Prostate gland (tissue), 2 donors: ENCODE measurements around the gene GLRX5. TPM values are rescaled to one million over a fixed set of nuclear protein-coding genes. Genes with fewer than 3 reads are reported as not detected.

Experiments used
- DNase-seq: peaks from one replicate; pipeline ENCODE4 v3.0.0-alpha.2; 2019; ENCODE audit warnings: low spot score
- H3K27ac ChIP-seq, 2 donors: fragments of 200-600 bp; sonication (generic); 2 replicates each; pipeline ENCODE4 v1.5.1; 2017 to 2019
- H3K27me3 ChIP-seq: fragments of 200-600 bp; sonication (generic); replicated peaks from 2 replicates; pipeline ENCODE4 v1.5.1; 2019; ENCODE audit not compliant: insufficient read depth
- H3K36me3 ChIP-seq, 2 donors: fragments of 200-600 bp; sonication (generic); 1 replicate in 1 of 2; 2 replicates in 1 of 2; pipeline versions ENCODE4 v1.5.1 to v1.8.1; 2017 to 2019
- H3K4me1 ChIP-seq: fragments of 200-600 bp; sonication (generic); replicated peaks from 2 replicates; pipeline ENCODE4 v1.5.1; 2019
- H3K4me3 ChIP-seq, 2 donors: fragments of 200-600 bp; sonication (generic); 2 replicates each; pipeline ENCODE4 v1.5.1; 2017 to 2019
- H3K9me3 ChIP-seq: fragments of 200-600 bp; sonication (generic); 2 replicates; pipeline ENCODE4 v1.5.1; 2017
- CTCF ChIP-seq, 4 experiments: fragments of 200-600 bp in 2 of 4; fragments of 450-650 bp in 2 of 4; sonication (generic) in 2 of 4; IDR thresholded peaks; 1 replicate in 3 of 4; 2 replicates in 1 of 4; pipeline ENCODE4 v1.5.1; 2016 to 2019; ENCODE audit warnings: antibody characterized with exemption in 4 of 4, mild to moderate bottlenecking in 2 of 4, moderate library complexity in 2 of 4
- POLR2A ChIP-seq: fragments of 450-650 bp; IDR thresholded peaks from one replicate; pipeline ENCODE4 v1.6.1; 2016; ENCODE audit warnings: antibody characterized with exemption, mild to moderate bottlenecking
- POLR2AphosphoS5 ChIP-seq: sonication (generic); formaldehyde crosslinking; IDR thresholded peaks from one replicate; pipeline ENCODE4 v1.6.1; 2017; ENCODE audit warnings: antibody characterized with exemption
- WGBS: methylation state at CpG from one replicate; pipeline ENCODE4 v1.1.5; 2018; 5-methylcytosine and 5-hydroxymethylcytosine counted together
- intact Hi-C: fragments of 100-400 bp; cut with DNase I; formaldehyde crosslinking; loops from one replicate; pipeline ENCODE4 v1.14.2; 2022
- total RNA-seq, 2 donors: library from RNA; depleted of rRNA; stranded (reverse); fragments of >200 nt; gene quantifications; one replicate each; pipeline ENCODE4 v1.1.0, GENCODE V29; 2016

The GLRX5 gene
- total RNA-seq, 2 donors from 2014 or later: 56.2 to 93.0 TPM

DNA sequence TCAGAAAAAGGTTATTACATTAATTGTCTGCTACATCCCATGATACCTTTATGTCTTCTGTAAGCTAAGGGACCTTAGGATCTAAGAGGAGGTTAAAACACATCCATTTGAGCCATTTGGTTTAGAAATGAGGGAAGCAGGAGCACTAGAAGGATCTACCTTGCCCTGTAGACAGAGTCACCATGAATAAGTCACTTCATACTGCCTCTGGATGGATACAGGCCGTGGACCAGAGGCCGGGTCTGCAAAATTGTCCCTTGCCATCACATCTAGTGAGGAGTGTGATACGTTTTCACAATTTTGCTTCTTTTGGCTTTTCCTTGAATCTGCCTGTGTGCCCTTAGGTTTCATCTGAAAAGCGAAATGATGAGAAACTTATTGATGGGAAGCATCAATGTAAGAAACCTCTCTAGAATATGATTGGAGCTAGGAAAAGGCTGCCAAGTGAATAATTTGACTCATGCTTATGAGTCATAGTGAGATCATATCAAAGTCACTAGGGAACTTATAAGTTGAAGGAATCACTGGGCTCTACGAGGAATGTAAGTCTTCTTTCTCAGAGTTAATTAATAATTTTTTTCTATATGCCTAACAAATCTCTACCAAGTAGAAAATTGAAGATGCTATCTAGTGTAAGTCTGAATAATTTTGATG lies 10.8 kb downstream of the GLRX5 start:
- Histone ChIP-seq H3K4me3 (no peak overlapping the region), H3K36me3 (no peaks in the 10 kb centered on the region), H3K9me3 (no peaks in the 10 kb centered on the region), H3K27ac (no peak overlapping the region), H3K4me1 (no peaks in the 10 kb centered on the region), H3K27me3 (no peaks in the 10 kb centered on the region)
- DNase-seq: no peak
- intact Hi-C loops: no loop called here
- 87% methylated on average over 5 of the region's 5 CpGs for WGBS
- TF ChIP-seq CTCF (IDR thresholded peaks at IDR 0.05) (no peak), POLR2A (no peak), POLR2AphosphoS5 (no peak)

DNA sequence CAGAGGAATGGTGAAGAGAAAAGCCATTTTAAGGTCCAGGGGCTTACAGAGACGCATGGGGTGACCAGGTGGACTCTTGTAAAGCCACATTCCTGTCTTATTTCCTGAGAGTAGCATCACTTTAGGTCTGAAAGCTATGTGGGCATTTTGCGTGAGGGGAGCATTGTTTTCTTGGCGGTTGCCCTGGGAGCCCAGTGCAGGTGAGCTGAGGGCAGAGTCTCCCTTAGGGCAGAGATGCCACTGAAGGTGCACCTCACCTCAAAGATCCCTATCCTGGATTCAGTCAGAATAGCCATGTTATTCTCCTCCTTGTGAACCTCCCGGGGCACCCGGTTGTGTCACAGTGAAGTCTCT lies 12.4 kb downstream of the GLRX5 start:
- intact Hi-C loops: no loop called here
- H3K4me3 ChIP-seq: no peak overlapping the region
- H3K36me3 ChIP-seq: no peaks in the 10 kb centered on the region
- no peaks in the 10 kb centered on the region for H3K27me3 ChIP-seq
- no peak overlapping the region for H3K27ac ChIP-seq
- no peak for TF ChIP-seq CTCF (IDR thresholded peaks at IDR 0.05)
- TF ChIP-seq POLR2A: no peak
- no peak for TF ChIP-seq POLR2AphosphoS5
- 84% methylated on average over 5 of the region's 5 CpGs for WGBS
- no peaks in the 10 kb centered on the region for H3K9me3 ChIP-seq
- DNase-seq: no peak
- no peaks in the 10 kb centered on the region for H3K4me1 ChIP-seq

DNA sequence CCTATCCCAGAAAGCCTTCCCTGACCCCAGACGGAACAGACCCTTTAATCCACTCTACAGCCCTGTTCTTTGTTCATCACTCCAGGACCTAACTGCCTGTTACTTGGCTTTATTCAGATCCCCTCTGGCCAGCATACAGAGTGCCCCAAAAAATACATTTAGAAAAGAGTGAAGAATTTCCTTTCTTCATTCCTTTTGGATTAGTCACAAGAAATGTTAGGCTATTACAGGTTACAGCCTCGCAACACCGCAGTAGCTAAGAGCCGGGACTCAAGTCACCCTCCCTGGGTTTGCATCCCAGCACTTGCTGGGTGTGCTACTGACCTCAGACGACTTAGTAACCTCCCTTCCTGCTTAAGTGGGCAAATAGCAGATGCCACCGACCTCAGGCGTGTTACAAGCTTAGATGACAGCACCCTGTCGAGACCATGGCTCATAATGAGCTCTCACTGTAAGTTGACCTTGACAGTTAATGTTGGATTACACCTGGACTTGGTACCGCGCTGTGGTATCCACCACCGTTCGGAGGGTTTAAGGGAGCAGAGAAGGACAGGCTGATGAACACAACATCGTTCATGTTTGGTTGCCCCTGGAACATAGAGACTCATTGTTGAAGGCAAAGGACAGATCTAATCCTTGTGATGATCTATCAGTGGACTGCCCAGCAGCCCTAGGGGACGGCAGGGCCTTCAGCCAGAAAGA lies 12.9 kb downstream of the GLRX5 start:
- TF ChIP-seq POLR2AphosphoS5 (no peak), CTCF (IDR thresholded peaks at IDR 0.05) (no peak), POLR2A (no peak)
- no peak overlapping the region for H3K4me3 ChIP-seq
- no peak for DNase-seq

DNA sequence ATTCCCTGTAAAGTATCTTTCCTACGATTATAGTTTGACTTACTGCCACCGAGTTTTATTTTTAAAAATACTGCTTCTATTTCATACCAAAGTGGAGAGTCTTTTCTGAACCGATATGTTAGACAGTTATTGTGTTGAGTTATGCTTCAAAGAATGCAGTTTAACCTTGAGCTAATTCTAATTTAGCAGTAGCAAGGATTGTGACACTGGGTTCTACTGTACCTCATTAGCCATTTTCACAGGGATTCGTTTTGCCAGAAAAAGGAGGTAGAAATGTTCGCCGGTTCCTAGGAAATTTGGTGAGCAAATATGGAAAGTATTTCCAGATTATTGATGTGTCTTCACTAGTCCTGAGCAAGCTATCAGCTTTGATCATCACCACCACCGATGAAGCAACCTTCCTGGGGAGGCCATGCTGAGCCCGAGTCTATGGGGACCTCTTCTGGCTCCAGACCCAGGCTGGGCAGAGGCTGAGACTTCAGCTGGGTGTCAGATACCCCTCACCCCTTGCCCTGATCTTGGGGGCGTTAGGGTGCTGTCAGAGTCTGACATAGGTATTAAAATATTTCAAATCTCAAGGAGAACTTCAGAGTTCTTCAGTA lies 13.6 kb downstream of the GLRX5 start:
- Histone ChIP-seq H3K27me3 (no peaks in the 10 kb centered on the region), H3K27ac (no peak overlapping the region), H3K4me1 (no peaks in the 10 kb centered on the region), H3K4me3 (no peak overlapping the region), H3K36me3 (no peaks in the 10 kb centered on the region), H3K9me3 (no peaks in the 10 kb centered on the region)
- TF ChIP-seq POLR2AphosphoS5: no peak
- no peak for TF ChIP-seq POLR2A
- no peak for TF ChIP-seq CTCF (IDR thresholded peaks at IDR 0.05)
- intact Hi-C loops: no loop called here
- DNase-seq: no peak
- 87% methylated on average over 9 of the region's 9 CpGs for WGBS

More for the DNA sequence above, 12.9 kb downstream of the GLRX5 start:
- H3K27ac ChIP-seq: no peak overlapping the region
- 78% methylated on average over 14 of the region's 14 CpGs for WGBS
- no peaks in the 10 kb centered on the region for H3K9me3 ChIP-seq
- intact Hi-C loops: no loop called here
- no peaks in the 10 kb centered on the region for H3K36me3 ChIP-seq
- no peaks in the 10 kb centered on the region for H3K4me1 ChIP-seq
- H3K27me3 ChIP-seq: no peaks in the 10 kb centered on the region
